GM18868 (cell line): ENCODE results near the gene FAM227B.
"Not testable (repeated sequence)": the region's sequence is repeated elsewhere in the genome, so short reads cannot be mapped to it uniquely, and the experiment has no call there.

Source experiments
- ATAC-seq: cut with Tn5 transposase; IDR thresholded peaks from one replicate; pipeline ENCODE4 v1.9.1; 2021; ENCODE audit warnings: mild to moderate bottlenecking, moderate library complexity; ENCODE audit not compliant: unreplicated experiment

The FAM227B gene

GRCh38 chr15:49612240-49612639, 8.4 kb downstream of the FAM227B start:
- not testable (repeated sequence) for ATAC-seq

- no peak for ATAC-seq
Observed at GRCh38 chr15:49610157-49610918, 10.3 kb downstream of the FAM227B start.

GRCh38 chr15:49606594-49606993, 14.0 kb downstream of the FAM227B start:
- no peak for ATAC-seq

- ATAC-seq: no peak
Observed at GRCh38 chr15:49605588-49605987, 15.0 kb downstream of the FAM227B start.

- ATAC-seq: no peak
Observed at GRCh38 chr15:49604625-49605409, 15.8 kb downstream of the FAM227B start.

- ATAC-seq: not testable (repeated sequence)
Observed at GRCh38 chr15:49592829-49593316, 27.7 kb downstream of the FAM227B start.

- ATAC-seq: peak; percentile 92
Observed at GRCh38 chr15:49589030-49589429, 31.6 kb downstream of the FAM227B start.

- ATAC-seq: no peak
Observed at GRCh38 chr15:49573421-49573820, 47.2 kb downstream of the FAM227B start.

GRCh38 chr15:49570672-49571071, 49.9 kb downstream of the FAM227B start:
- ATAC-seq: no peak

- no peak for ATAC-seq
Observed at GRCh38 chr15:49570174-49570573, 50.4 kb downstream of the FAM227B start.

- no peak for ATAC-seq
Observed at GRCh38 chr15:49560045-49560444, 60.6 kb downstream of the FAM227B start.

- ATAC-seq: no peak
Observed at GRCh38 chr15:49558929-49559328, 61.7 kb downstream of the FAM227B start.

GRCh38 chr15:49556437-49556836, 64.2 kb downstream of the FAM227B start:
- no peak for ATAC-seq

GRCh38 chr15:49550342-49550741, 70.3 kb downstream of the FAM227B start:
- ATAC-seq: not testable (repeated sequence)

GRCh38 chr15:49538520-49538919, 82.1 kb downstream of the FAM227B start:
- no peak for ATAC-seq

GRCh38 chr15:49530092-49530491, 90.5 kb downstream of the FAM227B start:
- no peak for ATAC-seq

- ATAC-seq: no peak
Observed at GRCh38 chr15:49528289-49528688, 92.3 kb downstream of the FAM227B start.

GRCh38 chr15:49521802-49522201, 98.8 kb downstream of the FAM227B start:
- ATAC-seq: no peak

- ATAC-seq: not testable (repeated sequence)
Observed at GRCh38 chr15:49512739-49513138, 107.9 kb downstream of the FAM227B start.

GRCh38 chr15:49507261-49507660, 113.4 kb downstream of the FAM227B start:
- no peak for ATAC-seq

GRCh38 chr15:49506341-49506740, 114.3 kb downstream of the FAM227B start:
- no peak for ATAC-seq

- ATAC-seq: no peak
Observed at GRCh38 chr15:49501586-49501985, 119.0 kb downstream of the FAM227B start.
